HCT116 (cell line): ENCODE data around the gene POC1A.

ENCODE experiments used
- ATF3 ChIP-seq: IDR thresholded peaks from 2 replicates; pipeline ENCODE4 v1.6.1; 2012
- CTCF ChIP-seq, 3 experiments: fragments of 200-600 bp in 1 of 3; sonication (generic) in 1 of 3; IDR thresholded peaks in 2 of 3; conservative IDR thresholded peaks in 1 of 3; 2 replicates each; pipeline ENCODE4 v1.5.1; 2012 to 2017; ENCODE audit warnings: low read depth in 2 of 3, low read length in 2 of 3, antibody characterized with exemption in 1 of 3, borderline replicate concordance in 1 of 3, control low read depth in 1 of 3, mild to moderate bottlenecking in 1 of 3, mixed read lengths in 1 of 3, mixed run types in 1 of 3, moderate library complexity in 1 of 3; ENCODE audit not compliant: insufficient read depth in 1 of 3
- EZH2 ChIP-seq: fragments of 200-600 bp; sonication (generic); IDR thresholded peaks from 2 replicates; pipeline ENCODE4 v1.6.1; 2017; ENCODE audit warnings: antibody characterized with exemption, mixed run types
- EZH2phosphoT487 ChIP-seq: fragments of 200-600 bp; IDR thresholded peaks from 2 replicates; pipeline ENCODE4 v1.6.1; 2018; ENCODE audit warnings: antibody characterized with exemption, borderline replicate concordance
- MAX ChIP-seq: IDR thresholded peaks from 2 replicates; pipeline ENCODE4 v1.6.1; 2012
- POLR2A ChIP-seq: IDR thresholded peaks from 2 replicates; pipeline ENCODE4 v1.7.0; 2011; ENCODE audit warnings: borderline replicate concordance; ENCODE audit not compliant: insufficient read depth, insufficient read length; ENCODE audit errors: extremely low read depth
- POLR2AphosphoS5 ChIP-seq: IDR thresholded peaks from 2 replicates; pipeline ENCODE4 v1.6.1; 2011; ENCODE audit warnings: mild to moderate bottlenecking, low read depth, low read length, moderate library complexity
- REST ChIP-seq: IDR thresholded peaks from 2 replicates; pipeline ENCODE4 v1.6.1; 2012; ENCODE audit warnings: low read depth
- SIN3A ChIP-seq: IDR thresholded peaks from 2 replicates; pipeline ENCODE4 v1.6.1; 2012; ENCODE audit warnings: low read depth

- no peak for TF ChIP-seq CTCF (IDR thresholded peaks at IDR 0.05 in 2 of 3, conservative IDR thresholded peaks at IDR 0.05 in 1 of 3; ENCODE audit: borderline replicate concordance in 1 of 3, insufficient read depth in 1 of 3, low read depth in 2 of 3, low read length in 2 of 3)
- TF ChIP-seq SIN3A = no peak
- no peak for TF ChIP-seq REST
- no peak for TF ChIP-seq EZH2phosphoT487
- TF ChIP-seq POLR2AphosphoS5 = peak; percentile 55; the same call in 1 of the 2 replicates
- TF ChIP-seq ATF3 = no peak
- TF ChIP-seq POLR2A = no peak
- 0 out of 2 replicates have a peak, but pooled peaks have one; percentile 28 for TF ChIP-seq MAX
- no peak for TF ChIP-seq EZH2
These were observed 26.0 kb downstream of the POC1A start for GRCh38 chr3:52128118-52128683.
